ENCODE measurements around the gene CEP78. TPM values are rescaled to one million over a fixed set of nuclear protein-coding genes. Genes with fewer than 3 reads are reported as not detected.

Gene CEP78
- total RNA-seq, 2 experiments from 2014 or later = 37.7 to 40.8 TPM

GRCh38 chr9:78239506-78239905 lies 3.6 kb downstream of the CEP78 start:
- DNase-seq = no peak
- H3K27me3 Mint-ChIP-seq = no peaks in the 10 kb centered on the region
- peaks cover 34% of the 10 kb centered on the region for H3K36me3 Mint-ChIP-seq (ENCODE audit: low read depth)
- H3K4me1 Mint-ChIP-seq (ENCODE audit: low read depth) = peaks cover 37% of the 10 kb centered on the region
- no peak for ATAC-seq
- intact Hi-C loops (cut with micrococcal nuclease) = no loop called here
- no peak overlapping the region for H3K4me3 Mint-ChIP-seq
- no peak overlapping the region for H3K27ac Mint-ChIP-seq
- ChIA-PET CTCF (interaction anchor here (1.4 kb wide), 1 partner anchor 18 kb away, joined by 6 read pairs; no protein-coding TSS in a partner anchor), POLR2A (no interaction called here)
- no peak for TF ChIP-seq CTCF (IDR thresholded peaks at IDR 0.05)
- H3K9me3 Mint-ChIP-seq = no peaks in the 10 kb centered on the region

DNA sequence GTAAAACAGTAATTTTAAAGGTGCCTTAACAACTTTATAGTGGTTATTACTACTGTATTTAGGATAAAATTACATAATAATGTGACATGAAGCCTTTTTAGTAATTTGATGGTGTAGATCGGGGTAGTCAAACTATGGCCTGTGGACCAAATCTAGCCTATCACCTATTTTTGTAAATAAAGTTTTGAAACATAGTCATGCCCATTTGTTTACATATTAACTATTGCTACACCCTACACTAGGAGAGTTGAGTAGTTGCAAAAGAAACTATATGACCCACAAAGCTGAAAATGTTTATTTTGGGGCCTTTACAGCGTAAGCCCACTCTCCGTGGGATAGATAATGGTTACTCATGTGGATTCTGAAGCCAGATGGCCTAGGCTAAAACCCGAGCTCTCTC lies 6.2 kb downstream of the CEP78 start:
- TF ChIP-seq CTCF (IDR thresholded peaks at IDR 0.05) = no peak
- Mint-ChIP-seq H3K9me3 (no peaks in the 10 kb centered on the region), H3K4me1 (ENCODE audit: low read depth) (peaks cover 34% of the 10 kb centered on the region), H3K27ac (no peak overlapping the region), H3K36me3 (ENCODE audit: low read depth) (peaks cover 51% of the 10 kb centered on the region), H3K4me3 (no peak overlapping the region), H3K27me3 (no peaks in the 10 kb centered on the region)
- DNase-seq (no peak), ATAC-seq (no peak)
- intact Hi-C loops (cut with micrococcal nuclease) = no loop called here
- CTCF ChIA-PET = interaction anchor here (1.3 kb wide), 1 partner anchor 127 kb away, joined by 4 read pairs; no protein-coding TSS in a partner anchor
- POLR2A ChIA-PET = interaction anchor here (0.7 to 1.1 kb wide), 2 partner anchors 30 to 374 kb away, joined by 3 read pairs; no protein-coding TSS in a partner anchor

DNA sequence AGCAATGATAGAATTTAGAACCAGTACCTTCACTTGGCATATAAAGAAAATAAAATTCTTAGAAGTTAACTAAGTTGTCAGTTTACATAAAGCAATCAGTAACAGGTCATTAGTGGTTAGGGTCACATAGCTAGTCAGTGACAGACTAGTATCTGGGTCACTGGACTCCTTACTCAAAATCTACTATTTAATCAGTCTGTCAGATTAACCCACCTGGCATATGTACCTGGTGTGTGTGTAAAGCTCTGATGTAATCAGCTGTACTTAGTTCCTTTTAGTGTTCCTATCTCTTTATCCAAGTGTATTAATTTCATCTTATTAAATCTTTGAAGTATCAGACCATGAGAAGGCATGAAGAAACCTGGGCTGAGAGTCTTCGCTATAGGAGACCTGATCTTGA lies 7.3 kb downstream of the CEP78 start:
- POLR2A ChIA-PET = no interaction called here
- CTCF ChIA-PET = interaction anchor here (1.3 kb wide), 1 partner anchor 126 kb away, joined by 4 read pairs; no protein-coding TSS in a partner anchor
- no peak for TF ChIP-seq CTCF (IDR thresholded peaks at IDR 0.05)
- intact Hi-C loops (cut with micrococcal nuclease) = no loop called here
- no peak overlapping the region for H3K4me3 Mint-ChIP-seq
- ATAC-seq (no peak), DNase-seq (no peak)
- H3K27me3 Mint-ChIP-seq = no peaks in the 10 kb centered on the region
- H3K4me1 Mint-ChIP-seq (ENCODE audit: low read depth) = peaks cover 27% of the 10 kb centered on the region
- no peak overlapping the region for H3K27ac Mint-ChIP-seq
- peaks cover 54% of the 10 kb centered on the region for H3K36me3 Mint-ChIP-seq (ENCODE audit: low read depth)
- no peaks in the 10 kb centered on the region for H3K9me3 Mint-ChIP-seq

- DNase-seq (no peak), ATAC-seq (no peak)
- Mint-ChIP-seq H3K4me3 (no peak overlapping the region), H3K4me1 (ENCODE audit: low read depth) (peaks cover 14% of the 10 kb centered on the region), H3K27ac (no peak overlapping the region), H3K36me3 (ENCODE audit: low read depth) (peaks cover 51% of the 10 kb centered on the region), H3K9me3 (no peaks in the 10 kb centered on the region), H3K27me3 (no peaks in the 10 kb centered on the region)
- POLR2A ChIA-PET = no interaction called here
- TF ChIP-seq CTCF (IDR thresholded peaks at IDR 0.05) = no peak
- intact Hi-C loops (cut with micrococcal nuclease) = no loop called here
- CTCF ChIA-PET = no interaction called here
Observed at GRCh38 chr9:78245401-78245800, 9.5 kb downstream of the CEP78 start.

- intact Hi-C loops (cut with micrococcal nuclease) = no loop called here
- H3K27me3 Mint-ChIP-seq = no peaks in the 10 kb centered on the region
- CTCF ChIA-PET = interaction anchor here (1.1 to 1.4 kb wide), 2 partner anchors 14 to 122 kb away, joined by 3 read pairs; no protein-coding TSS in a partner anchor
- H3K9me3 Mint-ChIP-seq = no peaks in the 10 kb centered on the region
- POLR2A ChIA-PET = interaction anchor here (1.3 kb wide), 1 partner anchor 48 kb away, joined by 4 read pairs; the partner anchor contains the start of gene PSAT1
- no peak for DNase-seq
- H3K4me3 Mint-ChIP-seq = no peak overlapping the region
- no peak for TF ChIP-seq CTCF (IDR thresholded peaks at IDR 0.05)
- peaks cover 42% of the 10 kb centered on the region for H3K36me3 Mint-ChIP-seq (ENCODE audit: low read depth)
- no peak overlapping the region for H3K27ac Mint-ChIP-seq
- ATAC-seq = no peak
- peaks cover 5% of the 10 kb centered on the region for H3K4me1 Mint-ChIP-seq (ENCODE audit: low read depth)
Observed at GRCh38 chr9:78248635-78249034, 12.8 kb downstream of the CEP78 start.
